Left ventricle myocardium inferior (tissue), 1 donor: ENCODE results near the gene EVL. TPM values are rescaled to one million over a fixed set of nuclear protein-coding genes. Genes with fewer than 3 reads are reported as not detected.

Source experiments
- DNase-seq: peaks from one replicate; pipeline ENCODE4 v3.0.0-alpha.2; 2020
- H3K27ac ChIP-seq: fragments of 200-600 bp; replicated peaks from 2 replicates; pipeline ENCODE4 v1.8.0; 2021
- H3K27me3 ChIP-seq: fragments of 200-600 bp; 2 replicates; pipeline ENCODE4 v1.8.0; 2021; ENCODE audit warnings: low read depth
- H3K36me3 ChIP-seq: fragments of 200-600 bp; 2 replicates; pipeline ENCODE4 v1.8.0; 2021
- H3K4me1 ChIP-seq: fragments of 200-600 bp; 2 replicates; pipeline ENCODE4 v1.8.0; 2021
- H3K4me3 ChIP-seq: fragments of 200-600 bp; 2 replicates; pipeline ENCODE4 v1.8.0; 2021; ENCODE audit warnings: mild to moderate bottlenecking, moderate library complexity
- H3K9me3 ChIP-seq: fragments of 200-600 bp; replicated peaks from 2 replicates; pipeline ENCODE4 v1.8.0; 2021
- CTCF ChIP-seq: fragments of 200-600 bp; IDR thresholded peaks from 2 replicates; pipeline ENCODE4 v1.8.0; 2021; ENCODE audit warnings: antibody characterized with exemption, mild to moderate bottlenecking, borderline replicate concordance
- intact Hi-C: fragments of 100-400 bp; cut with micrococcal nuclease; formaldehyde crosslinking; loops from one replicate; pipeline ENCODE4 v1.11.0; 2022
- total RNA-seq: library from RNA; stranded (reverse); fragmentation: NEBNext Ultra II Directional; extraction: Animal tissue kit (Norgen Biotek cat#: 25700); gene quantifications from one replicate; pipeline ENCODE4 v1.2.1, GENCODE V29; 2021
- donor health status: DM: no; HTN: yes; CAD: no; lungs with severe emphysema.

The EVL gene
- total RNA-seq, 1 donor from 2014 or later, result 39.7 TPM

DNA sequence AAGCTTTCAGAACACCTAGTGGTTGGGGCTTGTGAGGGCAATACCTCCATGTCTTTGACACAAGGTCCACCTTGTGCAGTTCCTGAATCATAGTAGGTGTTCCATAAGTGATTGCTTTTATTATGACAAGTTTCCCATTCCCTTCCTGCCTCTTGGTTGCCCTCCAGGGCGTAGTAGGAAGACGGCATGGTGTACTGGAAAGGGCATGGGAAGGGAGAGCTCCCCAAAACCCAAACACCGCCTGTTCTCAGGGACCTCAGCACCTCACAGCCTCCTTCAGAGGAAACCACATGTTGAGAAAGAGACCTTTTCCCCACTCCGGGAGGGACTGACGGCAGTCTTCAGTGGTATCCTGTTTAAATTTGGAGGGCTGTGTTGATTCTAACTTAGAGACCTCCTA lies 21.1 kb downstream of the EVL start:
- peaks cover 28% of the 10 kb centered on the region for H3K36me3 ChIP-seq
- H3K27ac ChIP-seq, result no peak overlapping the region
- no peak overlapping the region for H3K4me3 ChIP-seq
- no peak for DNase-seq
- H3K9me3 ChIP-seq, result no peaks in the 10 kb centered on the region
- no peaks in the 10 kb centered on the region for H3K4me1 ChIP-seq
- intact Hi-C loops, result no loop called here
- no peaks in the 10 kb centered on the region for H3K27me3 ChIP-seq
- no peak for TF ChIP-seq CTCF

- Histone ChIP-seq H3K27me3 (no peaks in the 10 kb centered on the region), H3K4me1 (no peaks in the 10 kb centered on the region), H3K27ac (no peak overlapping the region), H3K4me3 (no peak overlapping the region), H3K9me3 (no peaks in the 10 kb centered on the region), H3K36me3 (peaks cover 28% of the 10 kb centered on the region)
- intact Hi-C loops, result no loop called here
- no peak for TF ChIP-seq CTCF
- no peak for DNase-seq
Observed at GRCh38 chr14:100088226-100088625, 23.0 kb downstream of the EVL start.

GRCh38 chr14:100091386-100091785 lies 26.2 kb downstream of the EVL start:
- DNase-seq, result no peak
- no peak overlapping the region for H3K27ac ChIP-seq
- H3K4me1 ChIP-seq, result no peaks in the 10 kb centered on the region
- H3K9me3 ChIP-seq, result no peaks in the 10 kb centered on the region
- no peak overlapping the region for H3K4me3 ChIP-seq
- no peak for TF ChIP-seq CTCF
- H3K27me3 ChIP-seq, result no peaks in the 10 kb centered on the region
- intact Hi-C loops, result no loop called here
- H3K36me3 ChIP-seq, result peaks cover 10% of the 10 kb centered on the region

DNA sequence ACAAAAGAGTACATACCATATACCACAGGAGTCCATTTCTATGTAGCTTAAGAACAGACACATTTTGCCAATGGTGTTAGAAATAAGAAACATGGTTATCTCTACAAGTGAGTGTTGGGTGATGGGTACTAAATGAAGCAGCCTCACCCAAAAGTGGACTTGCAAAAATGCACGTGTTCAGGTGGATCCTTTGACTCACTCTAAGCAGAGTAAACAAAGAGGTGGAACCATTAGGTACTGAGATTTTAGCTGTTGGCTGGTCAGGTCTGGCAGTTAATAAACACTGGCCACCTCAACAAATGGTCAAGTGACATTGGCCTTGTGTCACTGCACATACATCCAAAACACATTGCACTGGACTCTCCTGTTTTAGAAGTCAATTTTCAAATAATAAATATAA lies 27.6 kb downstream of the EVL start:
- no peaks in the 10 kb centered on the region for H3K9me3 ChIP-seq
- intact Hi-C loops, result no loop called here
- no peaks in the 10 kb centered on the region for H3K27me3 ChIP-seq
- peaks cover 8% of the 10 kb centered on the region for H3K36me3 ChIP-seq
- H3K4me3 ChIP-seq, result no peak overlapping the region
- no peak for TF ChIP-seq CTCF
- H3K4me1 ChIP-seq, result no peaks in the 10 kb centered on the region
- DNase-seq, result no peak
- no peak overlapping the region for H3K27ac ChIP-seq

- Histone ChIP-seq H3K4me1 (no peaks in the 10 kb centered on the region), H3K9me3 (no peaks in the 10 kb centered on the region), H3K36me3 (peaks cover 9% of the 10 kb centered on the region), H3K27ac (no peak overlapping the region), H3K4me3 (no peak overlapping the region), H3K27me3 (no peaks in the 10 kb centered on the region)
- DNase-seq, result no peak
- intact Hi-C loops, result no loop called here
- TF ChIP-seq CTCF, result no peak
Observed at GRCh38 chr14:100093319-100093718, 28.1 kb downstream of the EVL start.

DNA sequence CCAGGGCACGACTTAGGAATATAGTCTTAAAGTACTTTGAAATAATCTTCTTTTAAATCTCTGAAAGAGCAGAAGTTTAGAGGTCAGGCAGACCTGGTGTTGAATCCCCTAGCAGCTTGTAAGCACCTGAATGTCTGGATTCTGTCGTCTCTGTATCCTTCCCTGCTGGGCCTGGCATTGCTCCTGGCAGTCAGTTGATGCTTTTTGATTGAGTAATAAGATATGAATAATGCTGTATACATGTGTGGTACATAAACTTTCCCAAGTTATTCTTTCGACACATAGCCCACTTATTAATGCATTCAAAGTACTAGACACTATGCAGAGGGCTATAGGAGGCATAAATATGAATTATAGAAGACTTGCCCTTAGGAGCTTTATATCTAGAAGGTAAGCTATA lies 31.4 kb downstream of the EVL start:
- DNase-seq, result no peak
- intact Hi-C loops, result no loop called here
- Histone ChIP-seq H3K9me3 (no peaks in the 10 kb centered on the region), H3K4me3 (no peak overlapping the region), H3K27me3 (no peaks in the 10 kb centered on the region), H3K4me1 (no peaks in the 10 kb centered on the region), H3K27ac (no peak overlapping the region), H3K36me3 (peaks cover 10% of the 10 kb centered on the region)
- TF ChIP-seq CTCF, result no peak
